WTC11 (cell line): Measurements from ENCODE around the gene CLCNKB.

Experiments used
- ATF3 ChIP-seq: sonication (generic); formaldehyde crosslinking; conservative IDR thresholded peaks from 2 replicates; pipeline ENCODE4 v1.8.1; 2022; ENCODE audit warnings: mild to moderate bottlenecking, missing genetic modification reagents
- CTCF ChIP-seq: fragments of 200-600 bp; IDR thresholded peaks from 2 replicates; pipeline ENCODE4 v1.8.0; 2022; ENCODE audit warnings: antibody characterized with exemption
- ERG ChIP-seq: fragments of 250-450 bp; sonication (Bioruptor Pico); IDR thresholded peaks from 2 replicates; pipeline ENCODE4 v1.8.0; 2021; ENCODE audit warnings: mild to moderate bottlenecking
- ETV6 ChIP-seq: sonication (generic); formaldehyde crosslinking; IDR thresholded peaks from 2 replicates; pipeline ENCODE4 v1.8.1; 2022; ENCODE audit warnings: mild to moderate bottlenecking, missing genetic modification reagents
- FOXJ3 ChIP-seq: sonication (generic); formaldehyde crosslinking; IDR thresholded peaks from 2 replicates; pipeline ENCODE4 v1.9.0; 2021; ENCODE audit warnings: missing genetic modification reagents, mild to moderate bottlenecking, borderline replicate concordance
- HMGXB4 ChIP-seq: sonication (generic); formaldehyde crosslinking; IDR thresholded peaks from 2 replicates; pipeline ENCODE4 v1.8.1; 2023; ENCODE audit warnings: mild to moderate bottlenecking, moderate library complexity, missing genetic modification reagents
- MAX ChIP-seq: sonication (generic); formaldehyde crosslinking; IDR thresholded peaks from 2 replicates; pipeline ENCODE4 v1.8.0; 2022; ENCODE audit warnings: mild to moderate bottlenecking, missing genetic modification reagents
- NFYB ChIP-seq: sonication (generic); formaldehyde crosslinking; conservative IDR thresholded peaks from 2 replicates; pipeline ENCODE4 v1.8.0; 2022; ENCODE audit warnings: low read depth, missing genetic modification reagents
- SOX15 ChIP-seq: fragments of 250-450 bp; sonication (Bioruptor Pico); IDR thresholded peaks from 2 replicates; pipeline ENCODE4 v1.9.0; 2021; ENCODE audit warnings: mild to moderate bottlenecking
- TP53 ChIP-seq: sonication (generic); formaldehyde crosslinking; IDR thresholded peaks from 2 replicates; pipeline ENCODE4 v1.8.1; 2023; ENCODE audit warnings: mild to moderate bottlenecking, missing genetic modification reagents
- USF2 ChIP-seq: sonication (generic); formaldehyde crosslinking; IDR thresholded peaks from 2 replicates; pipeline ENCODE4 v1.8.1; 2023; ENCODE audit warnings: mild to moderate bottlenecking, missing genetic modification reagents, moderate library complexity
- ZNF219 ChIP-seq: sonication (generic); formaldehyde crosslinking; IDR thresholded peaks from 2 replicates; pipeline ENCODE4 v1.8.0; 2023; ENCODE audit warnings: missing genetic modification reagents, mild to moderate bottlenecking, borderline replicate concordance

- no peak for TF ChIP-seq ETV6 (CRISPR knock-in tag)
- TF ChIP-seq CTCF: no peak
- TF ChIP-seq FOXJ3 (CRISPR knock-in tag): no peak
- TF ChIP-seq ERG (CRISPR knock-in tag): no peak
- no peak for TF ChIP-seq HMGXB4
- no peak for TF ChIP-seq MAX (CRISPR knock-in tag)
- no peak for TF ChIP-seq ZNF219 (CRISPR knock-in tag)
- TF ChIP-seq SOX15 (CRISPR knock-in tag): no peak
- no peak for TF ChIP-seq ATF3 (CRISPR knock-in tag)
- TF ChIP-seq NFYB (CRISPR knock-in tag): no peak
- no peak for TF ChIP-seq USF2
- no peak for TF ChIP-seq TP53 (CRISPR knock-in tag)
Measured at GRCh38 chr1:16072095-16072494, 28.5 kb downstream of the CLCNKB start.
